ENCODE results near the gene TUBA3E. TPM values are rescaled to one million over a fixed set of nuclear protein-coding genes. Genes with fewer than 3 reads are reported as not detected.
"Not testable (repeated sequence)": the region's sequence is repeated elsewhere in the genome, so short reads cannot be mapped to it uniquely, and the experiment has no call there.

The TUBA3E gene
- total and polyA plus RNA-seq, 2 donors (not counting 1 experiment from before 2014, with no cell fraction given): not detected

DNA sequence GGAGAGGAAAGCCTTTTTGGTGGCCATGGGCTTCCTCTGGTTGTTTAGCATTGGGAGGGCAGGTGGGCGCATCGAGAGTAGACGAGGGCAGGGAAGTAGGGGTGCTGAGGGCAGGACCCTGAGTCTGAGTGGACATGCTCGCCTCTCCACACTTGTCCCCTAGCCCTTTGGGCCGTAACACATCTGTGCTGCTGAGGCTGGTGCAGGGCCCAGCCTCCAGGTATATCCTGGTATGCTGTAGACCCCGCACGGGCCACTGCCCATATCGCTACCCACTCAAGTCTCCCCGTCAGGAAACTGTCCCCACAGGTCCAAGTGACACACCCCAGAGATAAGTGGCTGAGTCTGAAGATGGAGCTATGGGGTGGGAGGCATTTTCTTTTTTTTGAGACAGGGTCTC, 39.6 kb downstream of the TUBA3E start:
- no peaks in the 10 kb centered on the region for H3K79me2 ChIP-seq (ENCODE audit: control insufficient read depth, insufficient read depth, low read length)
- H3K9ac ChIP-seq (ENCODE audit: insufficient read depth, low read length): no peak overlapping the region
- no peak for DNase-seq (ENCODE audit: low read depth in 2 of 2)
- no peak overlapping the region for H3K4me2 ChIP-seq (ENCODE audit: extremely low read depth, insufficient read depth, low read length)
- H3K27ac ChIP-seq (ENCODE audit: insufficient read depth, low read length): no peak overlapping the region
- H3K4me3 ChIP-seq (replicated peaks in 1 of 4; ENCODE audit: control extremely low read depth in 1 of 4, insufficient read depth in 1 of 4, low read depth in 3 of 4, low read length in 4 of 4): no peak overlapping the region
- no peaks in the 10 kb centered on the region for H3K4me1 ChIP-seq (ENCODE audit: control insufficient read depth, extremely low read depth, insufficient read depth, low read length)
- H3K9me3 ChIP-seq (ENCODE audit: control insufficient read depth, insufficient read depth, low read depth, low read length): no peaks in the 10 kb centered on the region
- no peak for TF ChIP-seq EZH2 (IDR thresholded peaks at IDR 0.05; ENCODE audit: low read length, missing control alignments)
- TF ChIP-seq, protein P1, sequence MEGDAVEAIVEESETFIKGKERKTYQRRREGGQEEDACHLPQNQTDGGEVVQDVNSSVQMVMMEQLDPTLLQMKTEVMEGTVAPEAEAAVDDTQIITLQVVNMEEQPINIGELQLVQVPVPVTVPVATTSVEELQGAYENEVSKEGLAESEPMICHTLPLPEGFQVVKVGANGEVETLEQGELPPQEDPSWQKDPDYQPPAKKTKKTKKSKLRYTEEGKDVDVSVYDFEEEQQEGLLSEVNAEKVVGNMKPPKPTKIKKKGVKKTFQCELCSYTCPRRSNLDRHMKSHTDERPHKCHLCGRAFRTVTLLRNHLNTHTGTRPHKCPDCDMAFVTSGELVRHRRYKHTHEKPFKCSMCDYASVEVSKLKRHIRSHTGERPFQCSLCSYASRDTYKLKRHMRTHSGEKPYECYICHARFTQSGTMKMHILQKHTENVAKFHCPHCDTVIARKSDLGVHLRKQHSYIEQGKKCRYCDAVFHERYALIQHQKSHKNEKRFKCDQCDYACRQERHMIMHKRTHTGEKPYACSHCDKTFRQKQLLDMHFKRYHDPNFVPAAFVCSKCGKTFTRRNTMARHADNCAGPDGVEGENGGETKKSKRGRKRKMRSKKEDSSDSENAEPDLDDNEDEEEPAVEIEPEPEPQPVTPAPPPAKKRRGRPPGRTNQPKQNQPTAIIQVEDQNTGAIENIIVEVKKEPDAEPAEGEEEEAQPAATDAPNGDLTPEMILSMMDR (conservative IDR thresholded peaks at IDR 0.05 in 1 of 2, IDR thresholded peaks at IDR 0.05 in 1 of 2; ENCODE audit: low read depth in 1 of 2, low read length in 2 of 2): no peak
- H3K36me3 ChIP-seq (ENCODE audit: control insufficient read depth, insufficient read depth, low read length): peaks cover 2% of the 10 kb centered on the region
- H3K27me3 ChIP-seq (ENCODE audit: control insufficient read depth, insufficient read depth, low read length): no peaks in the 10 kb centered on the region
- no peaks in the 10 kb centered on the region for H4K20me1 ChIP-seq (ENCODE audit: control insufficient read depth, extremely low read depth, insufficient read depth, low read length)
- no peak overlapping the region for H2AFZ ChIP-seq (ENCODE audit: low read length)

GRCh38 chr2:130157825-130158514, 40.3 kb downstream of the TUBA3E start:
- not testable (repeated sequence) for H3K9me3 ChIP-seq (ENCODE audit: control insufficient read depth, insufficient read depth, low read depth, low read length); H3K4me3 ChIP-seq (replicated peaks in 1 of 4; ENCODE audit: control extremely low read depth in 1 of 4, insufficient read depth in 1 of 4, low read depth in 3 of 4, low read length in 4 of 4); H4K20me1 ChIP-seq (ENCODE audit: control insufficient read depth, extremely low read depth, insufficient read depth, low read length); H3K79me2 ChIP-seq (ENCODE audit: control insufficient read depth, insufficient read depth, low read length); H3K9ac ChIP-seq (ENCODE audit: insufficient read depth, low read length); H3K4me1 ChIP-seq (ENCODE audit: control insufficient read depth, extremely low read depth, insufficient read depth, low read length); H3K27me3 ChIP-seq (ENCODE audit: control insufficient read depth, insufficient read depth, low read length); H3K36me3 ChIP-seq (ENCODE audit: control insufficient read depth, insufficient read depth, low read length); H3K27ac ChIP-seq (ENCODE audit: insufficient read depth, low read length); DNase-seq (ENCODE audit: low read depth in 2 of 2); H2AFZ ChIP-seq (ENCODE audit: low read length); H3K4me2 ChIP-seq (ENCODE audit: extremely low read depth, insufficient read depth, low read length)

DNA sequence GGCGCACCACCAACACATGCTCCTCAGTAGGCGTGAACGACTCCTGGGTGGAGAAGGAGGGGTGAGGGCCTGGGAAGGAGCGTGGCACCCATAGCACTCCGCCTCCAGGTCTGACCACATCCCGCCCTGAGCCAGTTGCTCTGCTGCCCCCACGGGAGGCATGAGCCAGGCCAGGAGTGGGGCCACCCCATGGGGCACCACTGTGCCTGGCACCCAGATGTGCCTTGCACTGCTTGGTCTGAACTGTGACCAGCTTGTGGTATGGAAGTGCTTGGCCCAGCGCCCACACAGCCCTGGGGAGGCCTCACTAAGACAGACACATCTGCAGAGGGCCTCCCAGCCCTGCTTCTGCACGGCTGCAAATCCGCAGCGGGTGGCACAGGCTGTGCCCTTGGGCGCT, 40.9 kb downstream of the TUBA3E start:
- H3K4me1 ChIP-seq (ENCODE audit: control insufficient read depth, extremely low read depth, insufficient read depth, low read length); H2AFZ ChIP-seq (ENCODE audit: low read length); H3K27ac ChIP-seq (ENCODE audit: insufficient read depth, low read length); DNase-seq (ENCODE audit: low read depth in 2 of 2); H3K4me2 ChIP-seq (ENCODE audit: extremely low read depth, insufficient read depth, low read length); H3K9me3 ChIP-seq (ENCODE audit: control insufficient read depth, insufficient read depth, low read depth, low read length); H3K27me3 ChIP-seq (ENCODE audit: control insufficient read depth, insufficient read depth, low read length); H3K79me2 ChIP-seq (ENCODE audit: control insufficient read depth, insufficient read depth, low read length); H3K36me3 ChIP-seq (ENCODE audit: control insufficient read depth, insufficient read depth, low read length); H4K20me1 ChIP-seq (ENCODE audit: control insufficient read depth, extremely low read depth, insufficient read depth, low read length); H3K9ac ChIP-seq (ENCODE audit: insufficient read depth, low read length); H3K4me3 ChIP-seq (replicated peaks in 1 of 4; ENCODE audit: control extremely low read depth in 1 of 4, insufficient read depth in 1 of 4, low read depth in 3 of 4, low read length in 4 of 4): not testable (repeated sequence)

DNA sequence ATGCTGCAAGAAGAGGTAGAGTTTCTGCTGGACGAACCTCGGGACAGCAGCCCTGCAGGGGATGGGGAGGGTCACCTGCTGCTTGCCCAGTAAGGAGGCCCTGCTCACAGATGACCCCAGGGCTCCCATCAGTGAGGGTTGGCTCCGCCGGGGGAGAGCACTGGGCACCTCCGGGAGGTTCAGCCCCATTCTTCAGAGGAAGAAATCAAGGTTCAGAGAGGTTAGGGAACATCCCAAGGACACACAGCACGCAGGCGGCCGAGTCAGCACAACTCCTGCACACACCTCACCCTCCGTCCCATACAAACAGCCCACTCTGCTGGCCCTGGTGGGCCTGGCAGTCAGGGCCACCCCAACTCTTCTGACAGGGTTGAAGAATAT, 41.6 kb downstream of the TUBA3E start:
- Histone ChIP-seq H3K9ac (ENCODE audit: insufficient read depth, low read length) (no peak overlapping the region), H3K27me3 (ENCODE audit: control insufficient read depth, insufficient read depth, low read length) (no peaks in the 10 kb centered on the region), H3K36me3 (ENCODE audit: control insufficient read depth, insufficient read depth, low read length) (peaks cover 7% of the 10 kb centered on the region), H3K4me1 (ENCODE audit: control insufficient read depth, extremely low read depth, insufficient read depth, low read length) (no peaks in the 10 kb centered on the region), H3K4me2 (ENCODE audit: extremely low read depth, insufficient read depth, low read length) (no peak overlapping the region), H3K27ac (ENCODE audit: insufficient read depth, low read length) (no peak overlapping the region), H3K4me3 (replicated peaks in 1 of 4; ENCODE audit: control extremely low read depth in 1 of 4, insufficient read depth in 1 of 4, low read depth in 3 of 4, low read length in 4 of 4) (no peak overlapping the region), H3K9me3 (ENCODE audit: control insufficient read depth, insufficient read depth, low read depth, low read length) (no peaks in the 10 kb centered on the region), H4K20me1 (ENCODE audit: control insufficient read depth, extremely low read depth, insufficient read depth, low read length) (no peaks in the 10 kb centered on the region), H3K79me2 (ENCODE audit: control insufficient read depth, insufficient read depth, low read length) (no peaks in the 10 kb centered on the region), H2AFZ (ENCODE audit: low read length) (no peak overlapping the region)
- TF ChIP-seq, protein P1 (conservative IDR thresholded peaks at IDR 0.05 in 1 of 2, IDR thresholded peaks at IDR 0.05 in 1 of 2; ENCODE audit: low read depth in 1 of 2, low read length in 2 of 2): no peak
- TF ChIP-seq EZH2 (IDR thresholded peaks at IDR 0.05; ENCODE audit: low read length, missing control alignments): no peak
- DNase-seq (ENCODE audit: low read depth in 2 of 2): no peak

Measured in fibroblast of lung (primary cell).